SK-N-MC (cell line): ENCODE results near the gene SECTM1.

Experiments
- EZH2 ChIP-seq: fragments of 200-600 bp; sonication (generic); IDR thresholded peaks from one replicate; pipeline ENCODE4 v1.6.1; 2017; ENCODE audit warnings: antibody characterized with exemption
- POLR2AphosphoS5 ChIP-seq: IDR thresholded peaks from 2 replicates; pipeline ENCODE4 v1.6.1; 2012; ENCODE audit warnings: mild to moderate bottlenecking, low read depth, low read length, borderline replicate concordance

DNA sequence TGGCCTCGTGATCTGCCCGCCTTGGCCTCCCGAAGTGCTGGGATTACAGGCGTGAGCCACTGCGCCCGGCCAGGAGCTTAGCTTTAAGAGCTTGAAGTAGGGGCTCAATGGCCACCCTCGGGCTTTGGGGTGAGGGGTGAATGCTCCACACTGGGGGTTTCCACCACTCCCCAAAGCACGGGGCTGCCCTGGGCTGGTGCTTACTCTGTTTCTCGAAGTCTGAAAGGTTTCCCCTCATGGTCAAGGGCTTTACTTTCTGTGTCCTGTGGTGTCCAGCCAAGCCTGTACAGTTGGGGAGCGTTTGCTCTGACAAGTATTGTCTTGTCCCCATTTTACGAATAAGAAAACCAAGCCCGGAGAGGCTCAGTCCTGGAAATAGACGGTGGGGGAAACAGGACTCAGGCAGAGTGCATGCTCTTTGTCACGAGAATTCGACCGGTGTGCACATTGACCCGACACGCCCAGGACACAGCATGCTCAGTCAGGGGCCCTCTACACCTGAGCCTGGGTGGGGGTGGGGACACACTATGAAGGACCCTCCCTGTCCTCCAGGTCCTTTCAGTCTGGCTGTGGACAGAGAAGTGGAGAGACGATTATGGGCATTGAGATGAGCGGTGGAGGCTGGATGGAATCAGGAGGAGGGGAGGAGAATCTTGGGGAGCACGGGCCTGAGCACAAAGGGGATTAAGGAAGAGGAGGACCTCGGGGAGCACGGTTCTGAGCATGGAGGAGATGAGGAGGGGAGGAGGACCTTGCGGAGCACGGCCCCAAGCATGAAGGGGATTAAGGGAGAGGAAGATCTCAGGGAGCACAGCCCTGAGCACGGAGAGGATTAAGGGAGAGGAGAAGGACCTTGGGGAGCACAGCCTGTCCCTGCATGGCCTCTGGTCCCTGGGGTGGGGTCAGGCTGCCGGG lies 23.7 kb downstream of the SECTM1 start:
- TF ChIP-seq POLR2AphosphoS5, result no peak
- no peak for TF ChIP-seq EZH2
